Fibroblast of lung (primary cell): ENCODE results near the gene CYS1. TPM values are rescaled to one million over a fixed set of nuclear protein-coding genes. Genes with fewer than 3 reads are reported as not detected.

Experiments used
- DNase-seq, 2 donors: peaks; one replicate each; pipeline versions ENCODE4 v3.0.0 to v3.0.0-alpha.2; 2010; ENCODE audit warnings: low read depth in 2 of 2
- H2AFZ ChIP-seq: 2 replicates; pipeline ENCODE4 v1.5.1; 2012; ENCODE audit warnings: low read length, control low read depth, inconsistent platforms
- H3K27ac ChIP-seq: 2 replicates; pipeline ENCODE4 v1.5.1; 2011; ENCODE audit warnings: low read length, control low read depth; ENCODE audit not compliant: insufficient read depth
- H3K27me3 ChIP-seq: 2 replicates; pipeline ENCODE4 v1.5.1; 2011; ENCODE audit warnings: mild to moderate bottlenecking, low read length; ENCODE audit not compliant: control insufficient read depth, insufficient read depth
- H3K36me3 ChIP-seq: 2 replicates; pipeline ENCODE4 v1.5.1; 2011; ENCODE audit warnings: low read length; ENCODE audit not compliant: control insufficient read depth, insufficient read depth
- H3K4me1 ChIP-seq: 2 replicates; pipeline ENCODE4 v1.5.1; 2011; ENCODE audit warnings: low read length; ENCODE audit not compliant: control insufficient read depth, insufficient read depth; ENCODE audit errors: extremely low read depth
- H3K4me2 ChIP-seq: 2 replicates; pipeline ENCODE4 v1.5.1; 2011; ENCODE audit warnings: low read length, control low read depth; ENCODE audit not compliant: insufficient read depth; ENCODE audit errors: extremely low read depth
- H3K4me3 ChIP-seq, 4 experiments: fragments of 200-600 bp in 1 of 4; sonication (generic) in 1 of 4; replicated peaks in 1 of 4; 2 replicates each; pipeline ENCODE4 v1.5.1; 2011 to 2016; ENCODE audit warnings: low read length in 4 of 4, low read depth in 3 of 4, mild to moderate bottlenecking in 3 of 4, control low read depth in 2 of 4, inconsistent platforms in 1 of 4, mixed read lengths in 1 of 4; ENCODE audit not compliant: insufficient read depth in 1 of 4; ENCODE audit errors: control extremely low read depth in 1 of 4
- H3K79me2 ChIP-seq: 2 replicates; pipeline ENCODE4 v1.5.1; 2012; ENCODE audit warnings: mild to moderate bottlenecking, low read length, inconsistent platforms; ENCODE audit not compliant: control insufficient read depth, insufficient read depth
- H3K9ac ChIP-seq: 2 replicates; pipeline ENCODE4 v1.5.1; 2011; ENCODE audit warnings: mild to moderate bottlenecking, low read length, control low read depth; ENCODE audit not compliant: insufficient read depth
- H3K9me3 ChIP-seq: 2 replicates; pipeline ENCODE4 v1.5.1; 2012; ENCODE audit warnings: low read depth, low read length; ENCODE audit not compliant: control insufficient read depth, insufficient read depth
- H4K20me1 ChIP-seq: 2 replicates; pipeline ENCODE4 v1.5.1; 2011; ENCODE audit warnings: low read length; ENCODE audit not compliant: control insufficient read depth, insufficient read depth; ENCODE audit errors: extremely low read depth
- CTCF ChIP-seq, 2 donors: IDR thresholded peaks in 1 of 2; conservative IDR thresholded peaks in 1 of 2; 1 replicate in 1 of 2; 2 replicates in 1 of 2; pipeline ENCODE4 v1.5.1; 2011 to 2012; ENCODE audit warnings: low read length in 2 of 2, control low read depth in 1 of 2, inconsistent platforms in 1 of 2, low read depth in 1 of 2, mild to moderate bottlenecking in 1 of 2
- EZH2 ChIP-seq: IDR thresholded peaks from 2 replicates; pipeline ENCODE4 v1.5.1; 2012; ENCODE audit warnings: low read length, control low read depth, mild to moderate bottlenecking; ENCODE audit errors: missing control alignments
- polyA plus RNA-seq, 2 donors: library from polyadenylated mRNA; depleted of rRNA in 1 of 2; stranded (reverse) in 1 of 2; unstranded in 1 of 2; fragments of >200 nt; gene quantifications; 2 replicates each; pipeline ENCODE4 v1.2.1, GENCODE V29; 2011 to 2012; ENCODE audit warnings: missing spikeins in 1 of 2
- total RNA-seq: library from RNA; depleted of rRNA; stranded (reverse); fragments of >200 nt; gene quantifications from 2 replicates; pipeline ENCODE4 v1.2.1, GENCODE V29; 2014

CYS1 gene
- total and polyA plus RNA-seq, 2 donors (not counting 1 experiment from before 2014, with no cell fraction given): 0.31 to 5.1 TPM

GRCh38 chr2:10086950-10087349, 6.7 kb upstream of the CYS1 start:
- H2AFZ ChIP-seq: no peak overlapping the region
- H3K27me3 ChIP-seq: peaks cover 40% of the 10 kb centered on the region
- no peak for TF ChIP-seq CTCF (conservative IDR thresholded peaks at IDR 0.05 in 1 of 2, IDR thresholded peaks at IDR 0.05 in 1 of 2; ENCODE audit: low read depth in 1 of 2, low read length in 2 of 2)

GRCh38 chr2:10085668-10086059, 5.5 kb upstream of the CYS1 start:
- Histone ChIP-seq H3K9ac (no peak overlapping the region), H4K20me1 (no peaks in the 10 kb centered on the region), H3K4me1 (no peaks in the 10 kb centered on the region), H3K79me2 (no peaks in the 10 kb centered on the region), H3K9me3 (no peaks in the 10 kb centered on the region), H3K4me3 (no peak overlapping the region), H3K27me3 (peaks cover 36% of the 10 kb centered on the region), H2AFZ (no peak overlapping the region), H3K36me3 (no peaks in the 10 kb centered on the region), H3K27ac (no peak overlapping the region), H3K4me2 (no peak overlapping the region)
- no peak for DNase-seq
- TF ChIP-seq EZH2 (no peak), CTCF (conservative IDR thresholded peaks at IDR 0.05 in 1 of 2, IDR thresholded peaks at IDR 0.05 in 1 of 2; ENCODE audit: low read depth in 1 of 2, low read length in 2 of 2) (no peak)

More at GRCh38 chr2:10086950-10087349, 6.7 kb upstream of the CYS1 start:
- H3K36me3 ChIP-seq: no peaks in the 10 kb centered on the region
- H3K4me3 ChIP-seq: no peak overlapping the region
- no peak for DNase-seq
- H3K4me2 ChIP-seq: no peak overlapping the region
- no peaks in the 10 kb centered on the region for H3K4me1 ChIP-seq
- H3K9ac ChIP-seq: no peak overlapping the region
- H3K9me3 ChIP-seq: no peaks in the 10 kb centered on the region
- no peaks in the 10 kb centered on the region for H4K20me1 ChIP-seq
- no peaks in the 10 kb centered on the region for H3K79me2 ChIP-seq
- no peak overlapping the region for H3K27ac ChIP-seq

- no peaks in the 10 kb centered on the region for H4K20me1 ChIP-seq
- DNase-seq: no peak
- no peak overlapping the region for H3K27ac ChIP-seq
- H3K9me3 ChIP-seq: no peaks in the 10 kb centered on the region
- peaks cover 34% of the 10 kb centered on the region for H3K27me3 ChIP-seq
- H3K4me2 ChIP-seq: no peak overlapping the region
- no peak overlapping the region for H2AFZ ChIP-seq
- H3K4me3 ChIP-seq: no peak overlapping the region
- no peak overlapping the region for H3K9ac ChIP-seq
- H3K36me3 ChIP-seq: no peaks in the 10 kb centered on the region
- no peak for TF ChIP-seq CTCF (conservative IDR thresholded peaks at IDR 0.05 in 1 of 2, IDR thresholded peaks at IDR 0.05 in 1 of 2; ENCODE audit: low read depth in 1 of 2, low read length in 2 of 2)
- TF ChIP-seq EZH2: no peak
- H3K79me2 ChIP-seq: no peaks in the 10 kb centered on the region
- H3K4me1 ChIP-seq: no peaks in the 10 kb centered on the region
Observed at GRCh38 chr2:10085043-10085667, 4.9 kb upstream of the CYS1 start.
